ENCODE data around the gene IL4.

IL4 gene

DNA sequence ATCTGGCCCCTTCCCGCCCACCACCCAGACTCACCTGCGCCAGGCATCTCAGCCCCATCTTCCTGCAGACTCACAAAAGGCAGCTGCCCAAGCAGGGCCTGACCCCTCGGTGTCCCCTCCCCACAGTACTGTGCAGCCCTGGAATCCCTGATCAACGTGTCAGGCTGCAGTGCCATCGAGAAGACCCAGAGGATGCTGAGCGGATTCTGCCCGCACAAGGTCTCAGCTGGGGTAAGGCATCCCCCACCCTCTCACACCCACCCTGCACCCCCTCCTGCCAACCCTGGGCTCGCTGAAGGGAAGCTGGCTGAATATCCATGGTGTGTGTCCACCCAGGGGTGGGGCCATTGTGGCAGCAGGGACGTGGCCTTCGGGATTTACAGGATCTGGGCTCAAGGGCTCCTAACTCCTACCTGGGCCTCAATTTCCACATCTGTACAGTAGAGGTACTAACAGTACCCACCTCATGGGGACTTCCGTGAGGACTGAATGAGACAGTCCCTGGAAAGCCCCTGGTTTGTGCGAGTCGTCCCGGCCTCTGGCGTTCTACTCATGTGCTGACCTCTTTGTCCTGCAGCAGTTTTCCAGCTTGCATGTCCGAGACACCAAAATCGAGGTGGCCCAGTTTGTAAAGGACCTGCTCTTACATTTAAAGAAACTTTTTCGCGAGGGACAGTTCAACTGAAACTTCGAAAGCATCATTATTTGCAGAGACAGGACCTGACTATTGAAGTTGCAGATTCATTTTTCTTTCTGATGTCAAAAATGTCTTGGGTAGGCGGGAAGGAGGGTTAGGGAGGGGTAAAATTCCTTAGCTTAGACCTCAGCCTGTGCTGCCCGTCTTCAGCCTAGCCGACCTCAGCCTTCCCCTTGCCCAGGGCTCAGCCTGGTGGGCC is 13.9 kb upstream of the IL4 start:
- Histone ChIP-seq H3K9me3 (ENCODE audit: control insufficient read depth, insufficient read depth, low read length) (no peaks in the 10 kb centered on the region), H3K9ac (ENCODE audit: low read depth, low read length) (no peak overlapping the region), H3K4me3 (ENCODE audit: low read depth, low read length) (no peak overlapping the region), H3K36me3 (ENCODE audit: control insufficient read depth, insufficient read depth, low read length) (no peaks in the 10 kb centered on the region), H3K27me3 (ENCODE audit: control insufficient read depth, insufficient read depth, low read length) (peaks cover 25% of the 10 kb centered on the region), H3K4me1 (ENCODE audit: control insufficient read depth, insufficient read depth, low read length) (no peaks in the 10 kb centered on the region)

DNA sequence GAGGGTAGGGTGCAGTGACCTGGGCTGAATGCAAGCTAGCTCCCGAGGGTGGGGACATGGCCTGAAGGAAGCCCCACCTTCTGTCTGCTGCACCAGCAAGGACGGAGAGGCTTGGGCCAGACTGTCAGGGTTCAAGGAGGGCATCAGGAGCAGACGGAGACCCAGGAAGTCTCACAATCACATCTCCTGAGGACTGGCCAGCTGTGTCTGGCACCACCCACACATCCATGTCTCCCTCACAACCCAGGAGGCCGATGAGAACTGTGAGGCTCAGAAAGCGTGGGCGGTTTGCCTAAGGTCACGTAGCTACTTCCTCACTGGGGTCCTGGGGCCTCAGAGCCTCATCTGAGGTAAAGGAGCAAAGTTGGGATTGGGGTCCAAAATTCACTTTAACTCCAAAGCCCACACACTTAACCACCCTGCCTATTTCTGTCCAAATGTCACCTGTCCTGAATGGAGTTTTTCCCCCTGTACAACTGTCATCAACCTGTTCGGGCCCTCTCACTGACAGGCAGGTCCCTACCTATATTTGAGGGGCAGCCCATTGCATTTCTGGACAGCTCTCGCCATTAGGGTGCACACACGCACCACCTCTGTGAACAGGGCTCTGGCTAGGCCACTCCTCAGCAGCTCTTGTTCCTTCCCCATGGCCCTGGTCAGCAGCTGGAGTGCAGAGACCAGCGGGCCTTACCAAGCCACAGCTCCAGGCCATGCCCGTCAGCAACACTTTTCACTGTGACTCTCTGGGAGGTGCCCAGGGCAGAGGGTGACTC is 12.4 kb upstream of the IL4 start:
- Histone ChIP-seq H3K27me3 (ENCODE audit: control insufficient read depth, insufficient read depth, low read length) (peaks cover 14% of the 10 kb centered on the region), H3K4me3 (ENCODE audit: low read depth, low read length) (no peak overlapping the region), H3K9ac (ENCODE audit: low read depth, low read length) (no peak overlapping the region), H3K9me3 (ENCODE audit: control insufficient read depth, insufficient read depth, low read length) (no peaks in the 10 kb centered on the region), H3K4me1 (ENCODE audit: control insufficient read depth, insufficient read depth, low read length) (no peaks in the 10 kb centered on the region), H3K36me3 (ENCODE audit: control insufficient read depth, insufficient read depth, low read length) (no peaks in the 10 kb centered on the region)

DNA sequence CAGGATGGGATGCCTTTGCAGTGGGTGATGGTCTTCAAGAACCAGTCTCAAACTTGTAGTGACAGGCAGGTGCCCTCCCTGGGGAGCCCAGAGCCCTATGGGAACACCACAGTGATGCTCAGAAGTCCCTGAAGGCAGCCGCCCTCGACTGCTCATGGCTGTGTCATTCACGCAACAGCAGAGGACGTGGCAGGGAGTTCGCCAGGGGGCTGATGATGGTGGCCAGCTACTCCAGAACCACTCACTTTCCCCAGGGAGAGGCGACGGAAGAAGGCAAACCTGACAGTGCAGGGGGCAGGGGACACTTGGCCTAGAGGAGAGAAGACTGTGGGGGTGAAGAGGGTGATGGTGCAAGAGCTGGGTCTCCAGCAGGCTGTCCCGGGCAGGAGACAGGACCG is 11.8 kb upstream of the IL4 start:
- Histone ChIP-seq H3K9me3 (ENCODE audit: control insufficient read depth, insufficient read depth, low read length) (no peaks in the 10 kb centered on the region), H3K36me3 (ENCODE audit: control insufficient read depth, insufficient read depth, low read length) (no peaks in the 10 kb centered on the region), H3K4me3 (ENCODE audit: low read depth, low read length) (no peak overlapping the region), H3K27me3 (ENCODE audit: control insufficient read depth, insufficient read depth, low read length) (peaks cover 8% of the 10 kb centered on the region), H3K4me1 (ENCODE audit: control insufficient read depth, insufficient read depth, low read length) (no peaks in the 10 kb centered on the region), H3K9ac (ENCODE audit: low read depth, low read length) (no peak overlapping the region)

- Histone ChIP-seq H3K36me3 (ENCODE audit: control insufficient read depth, insufficient read depth, low read length) (no peaks in the 10 kb centered on the region), H3K9me3 (ENCODE audit: control insufficient read depth, insufficient read depth, low read length) (no peaks in the 10 kb centered on the region), H3K9ac (ENCODE audit: low read depth, low read length) (no peak overlapping the region), H3K27me3 (ENCODE audit: control insufficient read depth, insufficient read depth, low read length) (no peaks in the 10 kb centered on the region), H3K4me1 (ENCODE audit: control insufficient read depth, insufficient read depth, low read length) (no peaks in the 10 kb centered on the region), H3K4me3 (ENCODE audit: low read depth, low read length) (no peak overlapping the region)
These were observed 10.6 kb upstream of the IL4 start for GRCh38 chr5:132662925-132663770.

GRCh38 chr5:132663771-132664695 is 9.8 kb upstream of the IL4 start:
- Histone ChIP-seq H3K9me3 (ENCODE audit: control insufficient read depth, insufficient read depth, low read length) (no peaks in the 10 kb centered on the region), H3K27me3 (ENCODE audit: control insufficient read depth, insufficient read depth, low read length) (no peaks in the 10 kb centered on the region), H3K4me1 (ENCODE audit: control insufficient read depth, insufficient read depth, low read length) (no peaks in the 10 kb centered on the region), H3K9ac (ENCODE audit: low read depth, low read length) (no peak overlapping the region), H3K4me3 (ENCODE audit: low read depth, low read length) (no peak overlapping the region), H3K36me3 (ENCODE audit: control insufficient read depth, insufficient read depth, low read length) (no peaks in the 10 kb centered on the region)

DNA sequence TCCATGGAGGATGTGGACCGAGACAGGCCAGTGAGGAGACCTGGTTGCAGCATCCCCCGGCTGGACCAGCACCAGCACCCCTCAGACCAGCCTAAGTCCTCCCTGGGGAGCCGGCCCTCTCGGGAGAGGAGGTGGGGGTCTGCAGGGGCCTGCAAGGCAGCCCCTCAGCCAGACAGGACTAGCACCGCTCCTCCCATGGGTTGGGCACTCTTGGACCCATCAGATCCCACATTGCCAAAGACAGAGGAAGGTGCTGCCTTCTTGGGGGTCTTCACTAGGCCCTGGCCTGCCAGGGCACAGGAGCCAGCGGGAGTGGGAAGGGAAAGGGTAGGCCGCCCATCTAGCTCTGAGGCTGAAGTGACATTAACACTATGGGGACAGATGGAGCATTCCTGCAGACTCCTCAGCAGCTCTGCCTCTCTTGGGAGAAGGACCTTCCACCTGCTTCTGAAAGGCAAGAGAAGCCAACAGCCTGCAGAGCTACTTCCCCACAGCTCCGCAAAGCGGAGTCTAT is 9.0 kb upstream of the IL4 start:
- no peaks in the 10 kb centered on the region for H3K36me3 ChIP-seq (ENCODE audit: control insufficient read depth, insufficient read depth, low read length)
- no peak overlapping the region for H3K4me3 ChIP-seq (ENCODE audit: low read depth, low read length)
- H3K9me3 ChIP-seq (ENCODE audit: control insufficient read depth, insufficient read depth, low read length): no peaks in the 10 kb centered on the region
- H3K9ac ChIP-seq (ENCODE audit: low read depth, low read length): no peak overlapping the region
- no peaks in the 10 kb centered on the region for H3K27me3 ChIP-seq (ENCODE audit: control insufficient read depth, insufficient read depth, low read length)
- no peaks in the 10 kb centered on the region for H3K4me1 ChIP-seq (ENCODE audit: control insufficient read depth, insufficient read depth, low read length)

- Histone ChIP-seq H3K36me3 (ENCODE audit: control insufficient read depth, insufficient read depth, low read length) (no peaks in the 10 kb centered on the region), H3K27me3 (ENCODE audit: control insufficient read depth, insufficient read depth, low read length) (no peaks in the 10 kb centered on the region), H3K4me1 (ENCODE audit: control insufficient read depth, insufficient read depth, low read length) (no peaks in the 10 kb centered on the region), H3K9me3 (ENCODE audit: control insufficient read depth, insufficient read depth, low read length) (no peaks in the 10 kb centered on the region), H3K4me3 (ENCODE audit: low read depth, low read length) (no peak overlapping the region), H3K9ac (ENCODE audit: low read depth, low read length) (no peak overlapping the region)
These were observed 8.2 kb upstream of the IL4 start for GRCh38 chr5:132665574-132666080.

GRCh38 chr5:132666310-132667123 is 7.3 kb upstream of the IL4 start:
- Histone ChIP-seq H3K9ac (ENCODE audit: low read depth, low read length) (no peak overlapping the region), H3K36me3 (ENCODE audit: control insufficient read depth, insufficient read depth, low read length) (no peaks in the 10 kb centered on the region), H3K9me3 (ENCODE audit: control insufficient read depth, insufficient read depth, low read length) (no peaks in the 10 kb centered on the region), H3K4me3 (ENCODE audit: low read depth, low read length) (no peak overlapping the region), H3K27me3 (ENCODE audit: control insufficient read depth, insufficient read depth, low read length) (no peaks in the 10 kb centered on the region), H3K4me1 (ENCODE audit: control insufficient read depth, insufficient read depth, low read length) (no peaks in the 10 kb centered on the region)

DNA sequence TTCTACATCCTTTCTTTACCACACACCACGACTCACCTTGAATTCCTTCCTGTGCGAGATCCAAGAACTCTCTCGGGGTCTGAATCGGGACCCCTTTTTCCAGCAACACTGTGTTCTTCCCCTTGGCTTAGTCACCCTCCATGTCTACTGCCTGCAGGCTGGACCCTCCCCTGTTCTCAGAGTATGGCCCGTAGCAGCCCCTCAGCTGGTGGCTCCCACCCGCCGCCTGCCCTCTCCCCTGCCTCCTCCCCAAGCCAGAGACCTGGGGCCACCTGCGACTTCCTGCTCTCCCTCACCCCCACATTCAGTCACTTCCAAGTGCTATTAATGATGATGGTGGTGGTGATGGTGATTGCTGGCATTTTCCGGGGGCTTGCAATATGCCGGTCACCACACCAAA is 6.5 kb upstream of the IL4 start:
- H3K9ac ChIP-seq (ENCODE audit: low read depth, low read length): no peak overlapping the region
- H3K27me3 ChIP-seq (ENCODE audit: control insufficient read depth, insufficient read depth, low read length): no peaks in the 10 kb centered on the region
- no peaks in the 10 kb centered on the region for H3K9me3 ChIP-seq (ENCODE audit: control insufficient read depth, insufficient read depth, low read length)
- H3K4me3 ChIP-seq (ENCODE audit: low read depth, low read length): no peak overlapping the region
- H3K4me1 ChIP-seq (ENCODE audit: control insufficient read depth, insufficient read depth, low read length): no peaks in the 10 kb centered on the region
- no peaks in the 10 kb centered on the region for H3K36me3 ChIP-seq (ENCODE audit: control insufficient read depth, insufficient read depth, low read length)
